Esophagus muscularis mucosa (tissue), 3 donors: ENCODE data around the gene GLRB.

Experiments
- EP300 ChIP-seq: sonication (generic); formaldehyde crosslinking; IDR thresholded peaks from one replicate; pipeline ENCODE4 v1.6.1; 2017; ENCODE audit warnings: antibody characterized with exemption
- TF ChIP-seq, protein P1 (sequence below), 3 experiments: fragments of 200-600 bp in 2 of 3; fragments of 450-650 bp in 1 of 3; sonication (generic) in 2 of 3; IDR thresholded peaks; one replicate each; pipeline ENCODE4 v1.5.1; 2017 to 2019; ENCODE audit warnings: antibody characterized with exemption in 3 of 3, mild to moderate bottlenecking in 2 of 3, moderate library complexity in 1 of 3

DNA sequence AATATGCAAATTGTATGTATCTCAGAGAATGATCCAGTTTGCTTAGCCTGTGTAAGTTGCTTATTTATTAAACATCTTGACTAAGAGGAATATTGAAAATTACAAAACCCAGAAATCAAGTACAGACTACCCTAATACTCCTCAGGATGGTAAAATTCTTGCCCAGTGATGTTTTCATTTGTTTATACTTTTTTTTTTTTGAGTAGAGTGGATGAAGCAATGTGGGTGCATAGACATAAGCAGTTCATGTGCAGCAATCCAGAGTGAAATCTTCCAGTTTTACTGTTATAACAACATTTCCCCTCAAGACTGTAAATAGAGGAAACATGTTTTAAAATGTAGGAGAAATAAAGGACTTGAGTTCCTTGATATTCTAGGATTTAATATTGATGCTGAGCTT, 4.7 kb downstream of the GLRB start:
- TF ChIP-seq, protein P1, sequence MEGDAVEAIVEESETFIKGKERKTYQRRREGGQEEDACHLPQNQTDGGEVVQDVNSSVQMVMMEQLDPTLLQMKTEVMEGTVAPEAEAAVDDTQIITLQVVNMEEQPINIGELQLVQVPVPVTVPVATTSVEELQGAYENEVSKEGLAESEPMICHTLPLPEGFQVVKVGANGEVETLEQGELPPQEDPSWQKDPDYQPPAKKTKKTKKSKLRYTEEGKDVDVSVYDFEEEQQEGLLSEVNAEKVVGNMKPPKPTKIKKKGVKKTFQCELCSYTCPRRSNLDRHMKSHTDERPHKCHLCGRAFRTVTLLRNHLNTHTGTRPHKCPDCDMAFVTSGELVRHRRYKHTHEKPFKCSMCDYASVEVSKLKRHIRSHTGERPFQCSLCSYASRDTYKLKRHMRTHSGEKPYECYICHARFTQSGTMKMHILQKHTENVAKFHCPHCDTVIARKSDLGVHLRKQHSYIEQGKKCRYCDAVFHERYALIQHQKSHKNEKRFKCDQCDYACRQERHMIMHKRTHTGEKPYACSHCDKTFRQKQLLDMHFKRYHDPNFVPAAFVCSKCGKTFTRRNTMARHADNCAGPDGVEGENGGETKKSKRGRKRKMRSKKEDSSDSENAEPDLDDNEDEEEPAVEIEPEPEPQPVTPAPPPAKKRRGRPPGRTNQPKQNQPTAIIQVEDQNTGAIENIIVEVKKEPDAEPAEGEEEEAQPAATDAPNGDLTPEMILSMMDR (IDR thresholded peaks at IDR 0.05) = no peak
- no peak for TF ChIP-seq EP300
